GM13976 (cell line): Measurements from ENCODE around the gene HS3ST3A1.

Experiments used
- DNase-seq: peaks from one replicate; pipeline ENCODE4 v3.0.0; 2012; ENCODE audit warnings: low spot score
- CTCF ChIP-seq: IDR thresholded peaks from 2 replicates; pipeline ENCODE4 v1.5.1; 2012; ENCODE audit warnings: borderline replicate concordance, mild to moderate bottlenecking; ENCODE audit not compliant: insufficient read depth; ENCODE audit errors: extremely low read depth, missing control alignments, control extremely low read depth
- in situ Hi-C: fragments of 300-500 bp; cut with MboI; formaldehyde crosslinking; loops from one replicate; pipeline ENCODE4 v1.12.0; 2022; ENCODE audit warnings: low sequenced_read_pairs, mixed read lengths, inconsistent platforms; ENCODE audit not compliant: unreplicated experiment

Gene HS3ST3A1

DNA sequence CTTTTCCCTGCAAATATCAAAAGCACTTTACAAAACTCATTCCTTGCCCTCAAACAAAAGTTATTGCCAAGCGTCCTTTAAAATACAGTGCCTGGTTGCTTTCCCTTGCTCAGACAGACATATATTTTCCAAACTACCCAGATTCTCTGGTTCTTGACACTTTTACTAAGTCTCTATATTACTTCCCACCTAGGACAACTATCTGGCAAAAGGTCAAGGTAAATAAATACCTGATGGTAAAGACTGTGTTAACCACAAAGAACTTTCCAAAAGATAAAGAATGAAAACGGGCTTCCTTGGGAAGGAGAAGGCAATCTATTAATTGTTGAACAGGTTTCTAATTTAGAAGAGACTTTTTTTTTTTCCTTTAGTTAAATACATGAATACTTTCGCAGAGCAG lies 1.9 kb downstream of the HS3ST3A1 start:
- in situ Hi-C loops = loop anchor here (10.0 kb wide), 1 partner anchor 1325 kb away; no protein-coding TSS in a partner anchor
- no peak for DNase-seq
- no peak for TF ChIP-seq CTCF

DNA sequence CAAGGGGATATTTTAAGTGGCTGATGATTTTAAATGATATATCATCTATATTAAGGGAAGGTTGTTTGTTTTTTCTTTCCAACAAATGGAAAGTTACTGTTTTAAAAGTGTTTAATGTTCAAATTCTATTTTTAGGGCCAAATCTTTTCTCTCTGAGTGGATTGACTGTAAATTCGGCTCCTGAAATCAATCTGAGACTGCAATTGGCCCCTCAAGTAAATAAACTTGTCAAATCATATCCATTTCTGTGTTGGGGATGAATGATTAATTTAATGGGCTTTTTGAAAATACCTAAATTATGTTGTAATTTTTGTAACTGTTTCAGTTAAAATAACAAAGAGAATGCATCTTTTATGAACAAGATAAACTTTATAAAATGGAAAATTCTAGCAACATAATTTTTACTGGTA lies 2.6 kb downstream of the HS3ST3A1 start:
- TF ChIP-seq CTCF = no peak
- no peak for DNase-seq
- in situ Hi-C loops = loop anchor here (10.0 kb wide), 1 partner anchor 1326 kb away; no protein-coding TSS in a partner anchor

GRCh38 chr17:13598353-13599167 lies 3.2 kb downstream of the HS3ST3A1 start:
- in situ Hi-C loops = loop anchor here (10.0 kb wide), 1 partner anchor 1326 kb away; no protein-coding TSS in a partner anchor
- no peak for DNase-seq
- no peak for TF ChIP-seq CTCF

GRCh38 chr17:13597723-13598347 lies 3.9 kb downstream of the HS3ST3A1 start:
- peak; percentile 53 for TF ChIP-seq CTCF
- in situ Hi-C loops = loop anchor here (10.0 kb wide), 1 partner anchor 1327 kb away; no protein-coding TSS in a partner anchor
- DNase-seq = peak; percentile 44

DNA sequence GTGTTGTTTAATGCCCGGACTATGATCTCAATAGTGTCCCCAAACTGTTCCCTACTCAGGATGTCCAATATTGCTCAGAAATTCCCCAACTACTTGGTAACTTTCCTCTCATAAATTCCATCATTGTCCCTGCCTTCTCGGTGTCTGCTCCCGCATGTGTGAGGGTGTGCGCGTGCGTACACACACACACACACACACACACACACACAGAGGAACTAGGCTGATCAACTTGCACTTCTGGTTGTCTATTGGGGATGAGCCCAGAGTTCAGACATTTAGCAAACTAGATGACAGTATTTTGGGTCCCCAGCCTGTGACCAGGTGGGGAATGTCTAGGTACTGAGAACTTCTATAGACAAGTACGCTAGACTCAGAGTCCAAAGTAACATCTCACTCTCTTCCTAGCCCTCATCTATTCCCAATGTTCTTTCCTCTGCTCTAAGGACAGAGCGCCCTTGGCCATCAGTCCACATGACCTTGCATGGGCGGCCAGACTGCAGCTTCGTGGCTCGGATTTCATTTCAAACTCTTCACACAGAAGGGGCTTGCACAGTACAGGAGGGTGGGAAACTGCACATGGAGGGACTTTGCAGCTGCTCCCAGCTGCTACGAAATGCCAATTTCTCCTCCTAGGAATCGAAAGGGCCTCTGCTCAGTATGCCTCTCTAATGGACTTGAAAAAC lies 5.3 kb downstream of the HS3ST3A1 start:
- in situ Hi-C loops = loop anchor here (10.0 kb wide), 1 partner anchor 1328 kb away; no protein-coding TSS in a partner anchor
- TF ChIP-seq CTCF = no peak
- DNase-seq = no peak

DNA sequence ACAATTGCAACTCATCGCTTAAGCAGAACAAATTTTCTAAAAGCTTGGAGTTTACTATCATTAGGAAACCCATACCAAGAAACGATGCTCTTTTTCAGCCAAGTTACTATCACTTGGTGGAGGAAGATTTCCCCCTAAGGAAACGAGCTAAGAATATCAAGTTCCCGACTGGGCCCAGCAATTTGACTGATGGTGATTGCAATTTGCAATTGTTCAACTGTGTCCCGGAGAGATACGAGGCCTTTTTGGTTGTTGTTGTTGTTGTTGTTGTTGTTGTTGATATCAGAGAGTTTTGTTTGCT lies 6.2 kb downstream of the HS3ST3A1 start:
- in situ Hi-C loops = loop anchor here (10.0 kb wide), 1 partner anchor 1329 kb away; no protein-coding TSS in a partner anchor
- TF ChIP-seq CTCF = no peak
- DNase-seq = no peak
